NCI-H446 treated with DMSO at 0.1 percent for 48 hours (cell line): Measurements from ENCODE around the gene MSI2.

Experiments used
- DNase-seq: peaks from one replicate; lab custom pipeline; 2025; lab: John Stamatoyannopoulos, UW

Gene MSI2

DNA sequence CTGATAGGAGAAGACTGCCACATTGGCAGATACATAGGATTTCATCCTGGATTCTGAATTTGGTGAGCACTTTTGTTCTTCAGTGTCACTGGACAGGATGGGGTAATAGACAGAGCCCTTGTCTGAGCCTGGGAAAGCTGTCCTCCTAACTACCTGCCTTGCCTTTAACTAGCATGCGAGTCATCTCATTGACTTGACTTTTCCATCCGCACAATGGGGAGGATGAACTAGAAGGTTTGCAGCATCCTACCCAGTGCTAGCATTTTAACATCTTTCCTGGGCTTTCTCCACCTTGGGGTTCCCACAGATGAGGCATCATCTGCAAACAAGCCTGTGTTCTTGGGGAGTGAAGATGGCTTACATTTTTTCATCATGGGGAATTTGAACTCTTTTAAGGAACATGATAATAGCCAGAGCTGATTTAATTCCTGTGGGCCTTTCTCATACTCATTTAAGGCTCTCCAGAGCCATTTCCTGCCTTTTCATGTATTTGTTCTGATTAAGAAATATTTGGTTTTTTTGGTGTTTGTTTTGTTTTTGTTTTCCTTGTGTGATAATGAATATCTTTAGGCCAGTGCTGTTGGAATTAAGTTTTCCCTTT lies 139.5 kb downstream of the MSI2 start:
- no peak for DNase-seq

DNA sequence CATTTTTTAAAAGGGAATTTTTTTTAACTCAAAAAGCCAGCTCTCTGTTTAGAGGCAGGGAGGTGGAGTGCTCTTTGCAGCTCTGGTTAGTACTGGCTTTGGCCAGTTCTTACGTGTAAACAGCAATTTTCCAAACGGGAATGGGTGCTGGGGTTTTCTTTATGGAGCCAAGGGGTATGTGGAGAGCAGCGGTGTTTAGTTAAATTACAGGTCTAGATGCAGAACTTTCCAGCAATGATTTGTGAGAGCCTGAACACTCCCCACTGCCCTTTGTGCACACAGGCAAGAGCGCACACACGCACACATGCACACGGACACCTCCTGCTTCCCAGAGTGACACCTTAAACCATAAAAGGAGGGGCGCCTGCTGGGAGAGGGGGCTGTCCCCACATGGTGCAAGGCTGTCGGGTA lies 140.2 kb downstream of the MSI2 start:
- no peak for DNase-seq

DNA sequence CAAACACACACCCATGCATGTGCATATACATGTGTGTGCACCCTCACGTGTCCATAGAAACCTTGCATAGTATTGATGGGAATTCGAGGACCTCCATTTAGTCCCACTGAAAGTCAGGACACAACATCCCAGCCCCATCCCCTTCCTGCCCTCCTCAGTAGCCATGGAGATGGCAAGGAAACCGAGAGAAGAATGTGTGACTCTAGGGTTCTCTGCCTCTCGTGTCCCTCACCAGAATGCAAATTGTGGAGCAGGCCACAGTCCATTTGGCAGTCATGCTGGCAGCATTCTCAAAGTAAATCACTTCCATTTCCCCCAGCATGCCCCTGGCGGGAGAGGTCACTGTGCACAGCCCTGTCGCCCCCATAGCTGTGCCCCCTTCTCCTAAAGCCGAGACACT lies 141.1 kb downstream of the MSI2 start:
- DNase-seq, result no peak

DNA sequence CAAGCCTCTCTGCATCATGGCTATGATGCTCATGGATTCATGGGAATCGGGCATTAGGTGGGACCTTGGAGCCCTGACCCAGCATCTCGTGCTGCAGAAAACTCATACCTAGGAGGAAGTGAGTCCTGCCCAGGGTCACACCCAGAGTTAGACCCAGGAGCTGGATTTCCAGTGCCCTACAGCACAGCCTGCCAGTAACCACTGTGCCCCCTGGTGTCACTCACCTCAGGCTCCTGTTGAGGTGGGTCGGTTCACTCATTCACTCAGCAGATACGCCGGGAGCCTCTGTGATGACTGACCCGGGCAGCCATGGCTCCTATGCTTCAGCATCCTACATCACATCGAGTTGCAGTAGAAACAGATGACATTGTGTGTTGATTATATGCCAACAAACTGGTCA lies 143.4 kb downstream of the MSI2 start:
- DNase-seq, result no peak

DNA sequence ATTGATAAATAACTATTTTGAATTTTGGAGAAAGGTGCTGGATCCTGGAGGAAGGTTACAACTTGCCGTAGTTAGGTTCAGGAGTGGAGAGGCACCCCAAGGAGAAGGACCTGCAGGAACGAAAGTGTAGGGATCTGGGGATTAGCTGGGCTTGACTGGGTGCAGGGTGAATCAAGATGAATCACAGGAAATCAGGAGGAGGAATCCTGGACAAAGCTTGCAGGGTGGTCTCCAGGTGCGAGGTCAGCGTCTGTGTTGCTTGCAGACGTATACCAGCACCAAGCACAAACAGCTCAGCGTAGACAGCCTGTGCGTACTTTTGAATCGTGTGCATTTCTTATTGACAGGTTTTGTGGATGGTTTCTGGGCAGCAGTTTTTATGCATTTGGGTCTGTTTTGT lies 144.3 kb downstream of the MSI2 start:
- no peak for DNase-seq

DNA sequence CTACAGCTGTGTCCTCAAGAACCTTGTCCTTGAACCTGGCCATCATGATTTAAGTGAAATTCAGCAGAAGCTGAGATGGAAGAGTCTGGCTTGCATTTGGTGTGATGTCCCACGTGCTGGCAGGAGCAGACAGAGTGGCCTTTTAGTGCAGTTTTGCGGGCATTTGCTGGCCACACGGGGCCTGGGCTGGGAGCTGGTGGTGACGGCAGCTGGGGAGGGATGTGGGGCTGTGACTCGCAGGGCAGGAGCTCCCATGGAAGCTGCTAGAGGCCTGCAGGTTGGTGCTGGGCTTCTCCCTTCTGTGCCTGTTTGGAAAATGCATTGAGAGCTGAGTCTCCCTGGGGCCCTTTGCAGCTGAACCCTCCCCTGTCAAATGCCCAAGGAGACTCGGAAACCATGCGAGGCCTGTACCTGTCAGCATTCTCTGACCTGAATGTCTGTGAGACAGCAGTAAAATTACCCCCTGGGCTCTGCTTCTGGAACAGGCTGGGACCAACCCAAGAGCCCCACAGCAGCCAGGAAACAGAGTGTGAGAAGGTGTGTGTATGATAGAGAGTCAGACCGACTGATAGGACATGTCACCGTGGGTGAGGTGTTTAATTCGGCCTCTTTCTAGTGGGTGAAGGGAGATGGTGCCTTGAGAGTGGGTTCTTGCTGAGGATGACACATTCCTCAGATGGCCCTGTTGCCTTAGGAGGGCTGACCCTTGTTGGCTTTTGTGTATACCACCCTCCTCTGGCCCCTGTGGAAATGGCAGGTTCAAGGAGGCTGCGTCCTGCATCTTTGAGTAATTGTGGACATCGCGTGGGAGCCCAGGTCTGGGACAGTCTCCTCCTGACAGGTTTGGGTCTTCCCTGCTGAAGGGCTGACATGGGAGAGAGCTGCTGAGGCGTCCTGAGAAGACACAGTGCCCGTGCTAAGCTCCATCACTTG lies 145.5 kb downstream of the MSI2 start:
- no peak for DNase-seq

DNA sequence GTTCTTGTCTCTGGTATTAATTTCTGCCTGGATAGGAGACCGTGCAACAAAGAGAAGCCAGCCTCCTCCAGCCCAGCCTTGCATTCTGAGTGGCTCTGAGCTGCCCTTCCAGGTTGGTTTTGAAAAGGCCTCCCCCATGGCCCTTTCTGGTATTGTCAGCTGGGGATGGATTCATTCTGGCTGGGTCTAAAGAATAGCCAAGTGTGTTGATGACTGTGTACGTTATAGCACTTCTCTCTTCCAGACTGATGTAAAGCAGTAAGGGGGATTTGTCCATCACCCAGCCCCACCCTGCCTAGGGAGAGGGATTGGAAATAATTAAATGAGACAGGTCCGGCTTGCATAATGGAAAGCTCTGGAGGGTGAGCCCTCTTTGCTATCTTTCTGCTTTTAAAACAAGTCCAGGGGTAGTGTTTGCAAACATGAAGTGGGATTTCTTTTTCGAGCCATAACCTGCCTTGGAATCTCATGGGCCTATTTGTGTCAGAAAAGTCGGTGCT lies 146.4 kb downstream of the MSI2 start:
- DNase-seq, result no peak

DNA sequence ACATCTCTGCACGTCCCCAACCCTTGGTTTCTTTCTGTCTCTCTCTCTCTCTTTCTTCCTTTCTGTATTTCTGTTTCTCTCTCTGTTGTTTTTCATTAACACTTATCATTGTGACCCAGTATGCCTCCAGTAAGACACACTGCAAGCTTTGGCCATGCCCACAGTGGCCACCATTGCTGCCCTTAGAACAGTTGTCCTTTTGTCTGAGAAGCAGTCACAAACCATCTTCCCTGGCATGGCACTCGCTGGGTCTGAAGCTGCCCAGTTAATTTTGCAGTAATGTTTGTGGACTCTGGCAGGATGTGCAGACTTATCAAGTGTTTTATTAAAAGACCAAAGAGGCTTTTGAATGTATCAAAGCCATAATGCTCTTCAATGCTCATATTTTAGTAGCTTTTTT lies 146.9 kb downstream of the MSI2 start:
- no peak for DNase-seq

DNA sequence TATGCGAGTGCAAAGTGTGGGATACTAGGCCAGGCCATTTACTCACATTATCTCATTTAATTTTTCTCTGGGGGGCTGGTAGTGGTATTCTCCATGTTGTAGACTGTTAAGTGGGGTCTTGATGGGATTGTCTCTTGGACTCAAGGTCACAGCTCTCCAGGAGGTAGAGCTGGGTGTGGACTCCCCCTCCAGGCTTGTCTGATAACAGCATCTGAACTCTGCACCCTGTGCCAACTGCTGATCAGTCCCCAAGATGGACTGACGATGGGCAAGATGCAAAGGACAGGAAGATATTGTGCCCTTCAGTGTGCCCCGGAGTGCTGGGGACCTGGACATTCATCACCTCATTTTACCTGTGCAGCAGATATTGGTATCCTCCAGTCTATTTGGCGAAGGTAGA lies 147.8 kb downstream of the MSI2 start:
- no peak for DNase-seq

DNA sequence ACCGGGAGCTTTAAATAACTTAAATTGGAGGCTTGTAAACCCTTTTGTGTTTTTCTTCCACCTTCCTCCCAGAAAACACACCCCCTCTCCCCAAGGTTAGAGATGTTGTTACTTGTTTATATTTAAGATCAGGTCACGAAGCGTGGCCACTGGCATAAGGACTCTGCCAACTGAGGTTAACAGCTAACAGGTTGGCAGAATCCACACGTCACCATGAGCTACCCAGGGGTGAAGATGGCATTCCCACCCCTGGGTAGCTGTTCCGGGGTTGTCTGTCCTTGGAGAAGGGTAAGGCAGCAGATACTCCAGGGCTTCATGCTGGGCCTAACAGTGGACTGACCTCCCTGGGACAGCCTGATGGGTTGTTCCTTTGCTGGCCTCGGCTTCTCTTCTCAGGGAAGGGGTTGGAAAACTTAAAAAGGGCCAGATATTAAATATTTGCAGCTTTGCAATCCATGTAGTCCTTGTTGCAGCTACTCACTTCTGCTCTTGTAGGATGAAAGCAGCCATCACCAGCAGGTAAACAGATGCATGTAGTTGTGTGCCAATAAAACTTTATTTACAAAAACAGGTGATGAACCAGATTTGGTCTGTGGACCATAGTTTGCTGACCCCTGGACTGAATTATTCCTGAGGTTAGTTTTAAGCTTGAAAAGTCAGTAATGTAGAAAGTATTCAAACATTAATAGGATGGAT lies 148.6 kb downstream of the MSI2 start:
- no peak for DNase-seq

DNA sequence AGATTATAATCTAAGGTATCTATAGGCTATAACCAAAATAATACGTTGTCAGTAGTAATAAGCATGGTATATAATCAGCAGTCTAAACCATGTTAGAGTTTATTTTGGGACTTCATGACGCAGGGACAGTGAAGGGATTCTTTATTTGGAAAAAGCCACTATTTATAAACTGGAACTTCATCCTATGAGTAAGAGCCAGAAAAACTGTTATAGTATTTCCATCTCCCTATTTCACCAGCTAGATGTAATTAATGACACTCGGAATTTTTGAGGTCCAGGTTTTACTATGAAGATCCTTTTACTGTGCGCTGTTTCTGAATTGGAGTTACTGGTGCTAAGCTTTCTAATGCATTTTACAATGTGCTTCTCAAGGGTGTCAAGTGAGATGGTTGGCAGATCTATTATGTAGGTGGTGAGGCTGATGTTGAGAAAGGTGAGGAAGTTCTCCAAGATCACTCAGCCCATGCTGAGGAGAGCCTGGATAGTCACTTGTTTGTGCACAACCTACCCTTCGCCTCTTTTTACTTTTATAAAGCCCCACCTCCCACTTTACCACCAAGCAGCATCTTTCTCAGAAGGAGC lies 149.3 kb downstream of the MSI2 start:
- DNase-seq, result no peak

DNA sequence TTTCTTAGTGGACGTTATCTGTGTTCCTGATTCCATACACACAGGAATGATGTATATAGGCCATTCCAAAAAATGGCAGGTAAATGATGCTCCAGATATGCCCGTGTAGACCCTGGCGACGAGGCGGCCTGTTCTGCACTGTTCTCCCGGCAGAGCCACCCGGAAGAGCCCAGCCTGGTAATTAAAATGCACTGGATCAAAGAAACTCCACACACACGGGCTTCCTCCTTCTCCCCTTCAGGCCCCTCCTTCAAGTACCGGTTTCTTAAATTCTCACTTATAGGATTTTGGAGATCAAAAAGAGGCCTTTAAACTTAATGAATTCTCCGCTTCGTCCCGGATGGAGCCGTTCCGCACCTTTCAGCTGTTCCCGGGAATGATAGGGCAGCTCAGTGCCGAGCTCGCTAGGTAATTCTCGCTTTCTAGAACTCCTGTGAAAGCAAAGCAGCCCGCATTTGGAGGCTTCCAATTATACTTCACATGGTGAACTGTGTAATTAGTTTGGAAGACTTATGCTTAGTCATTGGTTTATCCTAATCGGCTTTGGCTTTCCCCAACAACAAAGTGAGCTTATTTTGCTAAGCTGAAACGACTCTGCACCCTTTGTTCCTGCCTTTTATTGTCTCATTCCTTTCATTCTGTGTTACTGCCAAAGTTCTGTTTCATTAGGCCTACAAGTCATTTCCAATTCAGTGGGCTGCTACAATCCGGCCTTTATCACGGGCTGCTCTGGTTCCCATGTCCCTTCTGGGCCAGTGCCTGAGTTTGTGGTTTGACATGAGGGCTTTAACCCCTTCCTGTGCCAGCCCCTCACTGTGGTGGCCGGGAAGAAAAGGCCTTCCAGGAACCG lies 150.0 kb downstream of the MSI2 start:
- no peak for DNase-seq

DNA sequence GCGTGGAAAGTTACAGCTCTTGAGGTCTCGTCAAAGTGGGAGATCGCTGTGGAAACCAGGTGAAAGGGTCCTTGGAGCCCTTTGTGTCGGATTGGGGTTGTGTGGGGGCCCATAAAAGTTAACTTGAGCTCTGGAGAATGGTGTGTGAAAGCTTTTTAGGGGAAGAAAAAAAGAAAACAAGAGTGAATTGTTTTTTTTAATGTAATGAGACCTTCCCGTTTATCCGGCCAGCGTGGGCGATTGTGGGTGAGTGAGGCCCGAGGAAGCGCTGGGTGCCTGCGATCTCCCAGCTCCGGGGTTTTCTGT lies 150.6 kb downstream of the MSI2 start:
- no peak for DNase-seq

DNA sequence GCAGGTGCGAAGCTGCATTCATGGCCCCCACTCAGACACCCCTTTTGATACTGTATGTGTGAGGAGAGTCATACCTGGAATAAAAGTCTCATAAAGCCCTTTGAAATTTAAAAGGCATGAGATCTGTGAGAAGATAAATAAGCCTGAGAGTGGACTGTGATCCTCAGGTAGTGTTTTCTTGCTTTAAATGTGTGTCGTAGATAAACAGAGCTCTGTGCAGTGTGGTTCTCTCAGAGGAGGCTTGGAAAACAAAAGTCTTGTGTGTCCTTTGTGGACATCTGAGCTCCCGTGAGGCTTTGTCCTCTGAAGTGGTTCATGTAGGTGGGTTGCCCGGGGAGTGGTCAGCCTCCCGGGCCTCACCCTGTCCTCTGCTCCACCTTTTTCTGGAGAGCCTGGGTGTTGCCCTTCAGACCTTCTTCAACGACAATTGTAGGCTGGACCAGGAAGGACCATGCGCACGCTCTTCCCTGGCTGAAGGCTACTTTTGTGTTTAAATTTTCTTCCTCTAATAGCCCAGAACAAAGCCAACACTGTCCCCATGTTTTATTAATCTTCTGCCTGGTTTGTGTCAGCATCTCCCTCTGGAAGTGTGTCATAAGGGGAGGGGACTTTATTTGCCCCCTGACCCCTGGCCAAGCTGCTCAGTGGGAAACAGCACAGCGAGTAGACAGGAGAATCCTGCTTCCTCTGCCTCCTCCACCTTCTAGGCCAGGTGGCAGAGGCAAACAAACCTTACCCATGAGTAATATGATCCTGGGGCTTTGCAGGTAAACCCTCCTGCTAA lies 151.2 kb downstream of the MSI2 start:
- no peak for DNase-seq

DNA sequence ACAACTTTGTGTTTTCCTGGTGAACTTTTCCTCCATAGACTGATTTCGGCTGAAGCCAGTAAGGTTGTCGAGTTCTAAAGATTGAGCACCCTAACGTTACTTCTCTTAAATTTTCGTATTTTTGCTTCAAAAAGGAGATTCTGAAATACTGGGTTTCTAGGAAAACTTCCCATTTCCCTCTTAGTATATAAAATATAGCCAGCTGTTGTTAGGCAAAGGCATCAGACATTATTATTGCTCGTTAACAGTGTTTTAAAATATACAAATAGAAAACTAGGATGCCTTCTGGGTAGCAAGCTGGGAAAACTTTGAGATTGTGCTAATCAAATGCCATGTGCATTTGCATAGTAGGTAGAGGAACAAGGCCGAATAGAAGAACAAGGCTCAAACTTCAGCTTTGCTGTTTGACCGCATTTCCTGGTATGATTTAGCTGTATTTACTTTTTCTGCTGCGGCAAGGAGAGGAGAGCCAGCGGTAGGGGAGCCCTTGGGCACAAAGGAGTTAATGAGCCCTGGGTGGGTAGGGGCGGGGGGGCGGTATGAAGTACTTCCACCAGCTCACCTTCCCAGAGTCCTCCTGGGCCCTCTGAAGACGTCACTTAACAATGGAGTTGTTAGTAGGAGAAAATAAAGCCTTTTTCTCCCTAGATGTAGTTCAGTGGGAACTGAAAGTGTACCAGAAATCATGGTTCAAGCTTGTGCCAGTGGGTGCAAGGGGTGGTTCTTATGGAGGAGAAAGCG lies 151.9 kb downstream of the MSI2 start:
- no peak for DNase-seq

DNA sequence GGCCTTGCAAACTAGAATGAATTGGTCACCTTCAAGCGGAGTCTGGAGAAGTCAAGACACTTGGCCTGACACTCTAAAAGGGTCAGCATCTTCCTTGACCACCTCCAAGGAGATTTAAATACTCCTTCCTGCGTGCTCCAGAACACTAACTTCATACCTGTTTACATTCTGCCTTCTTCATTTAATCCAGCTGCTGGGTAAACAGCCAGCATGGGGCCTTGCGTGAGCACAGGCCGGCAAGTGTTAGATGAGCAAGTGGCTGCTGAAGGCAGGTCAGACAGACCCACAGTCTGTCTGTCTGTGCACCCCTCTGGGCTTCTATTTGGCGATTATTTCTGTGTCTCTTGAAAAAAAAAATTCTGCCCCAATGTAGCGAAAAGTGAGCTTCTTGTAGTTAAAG lies 153.8 kb downstream of the MSI2 start:
- DNase-seq, result no peak

DNA sequence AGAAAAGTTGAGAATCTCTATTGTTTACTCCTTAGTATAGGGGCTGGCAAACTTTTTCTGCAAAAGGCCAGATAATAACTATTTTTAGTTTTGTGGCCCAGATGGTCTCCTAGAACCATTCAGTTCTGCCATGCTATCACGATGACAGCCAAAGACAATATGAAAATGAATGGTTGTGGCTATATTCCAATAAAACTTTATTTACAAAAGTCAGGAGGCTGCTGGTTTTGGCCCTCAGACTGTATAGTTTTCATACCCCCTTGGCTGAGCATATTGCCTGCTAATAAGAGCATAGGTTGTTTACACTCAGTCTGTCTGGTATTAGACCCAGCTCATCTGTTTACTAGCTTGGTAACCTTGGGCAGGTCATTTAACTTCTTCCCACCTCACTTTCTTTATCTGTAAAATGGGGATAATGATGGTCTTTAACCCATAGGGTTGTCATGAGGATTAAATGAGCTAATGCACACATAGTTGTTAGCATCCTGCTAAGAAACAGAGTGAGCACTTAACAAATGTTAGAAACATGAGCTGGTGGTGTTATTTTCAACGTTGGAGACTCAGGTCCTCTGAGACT lies 156.3 kb downstream of the MSI2 start:
- DNase-seq, result peak; percentile 51

DNA sequence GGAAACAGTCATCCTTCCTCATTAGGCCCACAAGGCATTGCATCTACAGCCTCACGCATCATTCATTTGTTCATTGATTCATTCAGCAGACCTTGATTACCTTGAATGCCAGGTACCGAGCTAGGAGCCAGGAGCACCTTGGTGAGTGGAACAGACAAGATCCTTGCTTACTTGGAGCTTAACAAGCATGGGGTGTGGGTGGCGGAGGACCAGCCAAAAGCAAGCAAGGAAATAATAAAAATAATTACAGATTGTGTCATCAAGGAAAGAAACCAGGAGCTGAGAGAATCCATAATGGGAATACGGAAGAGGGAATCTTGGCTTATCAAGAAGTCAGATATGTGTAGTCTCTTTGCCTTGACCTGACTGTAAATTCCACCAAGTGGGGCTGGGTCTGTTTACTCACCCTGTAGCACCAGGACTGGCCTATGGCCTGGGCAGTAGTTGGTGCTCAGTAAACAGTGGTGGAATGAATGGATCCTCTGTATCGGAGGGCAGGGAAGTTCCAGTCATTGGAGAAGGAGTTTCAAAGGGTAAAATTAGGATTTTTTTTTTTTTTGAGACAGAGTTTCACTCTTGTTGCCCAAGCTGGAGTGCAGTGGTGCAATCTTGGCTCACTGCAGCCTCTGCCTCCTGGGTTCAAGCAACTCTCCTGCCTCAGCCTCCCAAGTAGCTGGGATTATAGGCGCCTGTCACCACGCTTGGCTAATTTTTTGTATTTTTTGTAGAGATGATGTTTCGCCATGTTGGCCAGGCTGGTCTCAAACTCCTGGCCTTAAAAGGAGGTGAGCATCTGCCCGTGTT lies 157.7 kb downstream of the MSI2 start:
- DNase-seq, result no peak

DNA sequence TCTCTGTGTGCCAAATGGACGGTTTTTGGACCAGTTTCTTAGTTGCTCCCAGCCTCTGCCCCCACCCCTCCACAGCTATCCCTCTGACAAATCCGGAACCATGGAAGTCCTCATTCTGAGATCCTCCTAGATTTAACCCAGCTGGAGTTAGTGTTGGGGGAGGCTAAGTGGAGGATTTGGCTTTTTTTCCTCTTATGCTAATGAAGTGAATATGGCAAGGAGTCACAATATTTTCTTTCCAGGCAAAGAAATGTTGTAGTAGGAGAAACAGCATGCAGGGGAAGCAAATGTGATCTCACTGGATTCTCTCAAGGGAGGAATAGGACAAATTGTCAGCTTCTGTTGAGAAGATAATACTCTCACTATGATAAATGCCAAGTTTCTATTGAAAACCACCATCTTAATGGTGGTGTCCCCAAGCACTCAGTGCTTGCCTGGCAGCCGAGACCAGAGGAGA lies 159.5 kb downstream of the MSI2 start:
- DNase-seq, result no peak
